Stimulated activated naive CD4-positive, alpha-beta T cell (primary cell): ENCODE results near the gene CACNB1.
"Not testable (repeated sequence)": the region's sequence is repeated elsewhere in the genome, so short reads cannot be mapped to it uniquely, and the experiment has no call there.

ENCODE experiments used
- DNase-seq, 6 experiments: peaks; one replicate each; lab custom pipeline; 2025; lab: John Stamatoyannopoulos, UW

The CACNB1 gene

GRCh38 chr17:39151150-39151942, 46.1 kb downstream of the CACNB1 start, which contains the start of gene PLXDC1:
PLXDC1 (minus strand) TSS chr17:39151637; CDS start chr17:39151437, 200 bp downstream.
- DNase-seq: peak in 5 of 6 experiments; percentile 14 to 44 (median 29)

- no peak for DNase-seq
Observed at GRCh38 chr17:39150795-39151149, 46.7 kb downstream of the CACNB1 start.

GRCh38 chr17:39150104-39150634, 47.3 kb downstream of the CACNB1 start:
- DNase-seq: no peak

- no peak for DNase-seq
Observed at GRCh38 chr17:39147221-39148185, 50.0 kb downstream of the CACNB1 start.

GRCh38 chr17:39146273-39146672, 51.2 kb downstream of the CACNB1 start:
- DNase-seq: no peak

GRCh38 chr17:39145143-39145542, 52.3 kb downstream of the CACNB1 start:
- no peak for DNase-seq

- DNase-seq: no peak
Observed at GRCh38 chr17:39144416-39144840, 53.0 kb downstream of the CACNB1 start.

- no peak for DNase-seq
Observed at GRCh38 chr17:39143552-39144093, 53.8 kb downstream of the CACNB1 start.

- DNase-seq: no peak
Observed at GRCh38 chr17:39141915-39142664, 55.4 kb downstream of the CACNB1 start.

- DNase-seq: no peak
Observed at GRCh38 chr17:39141294-39141693, 56.2 kb downstream of the CACNB1 start.

- no peak for DNase-seq
Observed at GRCh38 chr17:39139561-39139960, 57.9 kb downstream of the CACNB1 start.

- no peak for DNase-seq
Observed at GRCh38 chr17:39139161-39139511, 58.3 kb downstream of the CACNB1 start.

GRCh38 chr17:39138431-39139160, 58.9 kb downstream of the CACNB1 start:
- no peak for DNase-seq

GRCh38 chr17:39134878-39135277, 62.6 kb downstream of the CACNB1 start:
- DNase-seq: no peak

- DNase-seq: no peak
Observed at GRCh38 chr17:39132192-39132610, 65.3 kb downstream of the CACNB1 start.

GRCh38 chr17:39131616-39132015, 65.9 kb downstream of the CACNB1 start:
- no peak for DNase-seq

GRCh38 chr17:39130205-39130604, 67.3 kb downstream of the CACNB1 start:
- DNase-seq: no peak

GRCh38 chr17:39129544-39129943, 67.9 kb downstream of the CACNB1 start:
- DNase-seq: not testable (repeated sequence)

- no peak for DNase-seq
Observed at GRCh38 chr17:39126436-39126835, 71.0 kb downstream of the CACNB1 start.

- DNase-seq: no peak
Observed at GRCh38 chr17:39125143-39125875, 72.2 kb downstream of the CACNB1 start.
